ENCODE data around the gene DGKH.

DNA sequence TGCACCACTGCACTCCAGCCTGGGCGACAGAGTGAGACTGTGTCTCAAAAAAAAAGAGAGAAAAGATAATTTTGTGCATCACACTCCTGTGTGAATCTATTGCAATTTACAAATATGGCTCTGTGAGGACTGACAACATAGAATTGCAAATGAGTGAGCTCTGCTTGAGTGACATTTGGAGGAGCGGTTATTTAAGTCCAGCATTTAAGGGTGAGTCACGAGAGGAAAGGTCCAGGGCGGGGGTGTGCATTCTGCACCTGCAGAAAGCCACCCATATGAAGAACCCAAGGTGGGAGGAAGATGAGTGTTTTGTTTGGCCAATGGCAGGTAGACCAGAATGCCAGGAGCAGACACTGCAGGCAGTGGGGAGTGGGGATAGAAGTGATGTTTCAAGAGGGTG, 58.5 kb downstream of the DGKH start:
- TF ChIP-seq, protein P1, sequence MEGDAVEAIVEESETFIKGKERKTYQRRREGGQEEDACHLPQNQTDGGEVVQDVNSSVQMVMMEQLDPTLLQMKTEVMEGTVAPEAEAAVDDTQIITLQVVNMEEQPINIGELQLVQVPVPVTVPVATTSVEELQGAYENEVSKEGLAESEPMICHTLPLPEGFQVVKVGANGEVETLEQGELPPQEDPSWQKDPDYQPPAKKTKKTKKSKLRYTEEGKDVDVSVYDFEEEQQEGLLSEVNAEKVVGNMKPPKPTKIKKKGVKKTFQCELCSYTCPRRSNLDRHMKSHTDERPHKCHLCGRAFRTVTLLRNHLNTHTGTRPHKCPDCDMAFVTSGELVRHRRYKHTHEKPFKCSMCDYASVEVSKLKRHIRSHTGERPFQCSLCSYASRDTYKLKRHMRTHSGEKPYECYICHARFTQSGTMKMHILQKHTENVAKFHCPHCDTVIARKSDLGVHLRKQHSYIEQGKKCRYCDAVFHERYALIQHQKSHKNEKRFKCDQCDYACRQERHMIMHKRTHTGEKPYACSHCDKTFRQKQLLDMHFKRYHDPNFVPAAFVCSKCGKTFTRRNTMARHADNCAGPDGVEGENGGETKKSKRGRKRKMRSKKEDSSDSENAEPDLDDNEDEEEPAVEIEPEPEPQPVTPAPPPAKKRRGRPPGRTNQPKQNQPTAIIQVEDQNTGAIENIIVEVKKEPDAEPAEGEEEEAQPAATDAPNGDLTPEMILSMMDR (conservative IDR thresholded peaks at IDR 0.05; ENCODE audit: low read length) = no peak
- no peak for TF ChIP-seq EZH2phosphoT487 (IDR thresholded peaks at IDR 0.05; ENCODE audit: borderline replicate concordance)
